Activated T-cell treated with anti-CD3 and anti-CD28 coated beads for 48 hours (primary cell): Measurements from ENCODE around the gene CCL8.

Experiments
- DNase-seq: peaks from one replicate; pipeline ENCODE4 v3.0.0-alpha.2; 2020; ENCODE audit warnings: low read depth

The CCL8 gene

GRCh38 chr17:34319039-34319483 lies at the start of gene CCL8:
Gene CCL8, plus strand, starts transcription at chr17:34319435. Its CDS starts 67 bp downstream, at chr17:34319502.
- DNase-seq = no peak

- DNase-seq = no peak
Observed at GRCh38 chr17:34269969-34270368, 49.3 kb upstream of the CCL8 start, which contains the start of gene CCL7. Gene CCL7, plus strand, starts transcription at chr17:34270221. Its CDS starts 70 bp downstream, at chr17:34270291.

GRCh38 chr17:34275881-34276280 lies 43.4 kb upstream of the CCL8 start:
- DNase-seq = no peak

GRCh38 chr17:34276826-34277225 lies 42.4 kb upstream of the CCL8 start:
- DNase-seq = no peak

- DNase-seq = no peak
Observed at GRCh38 chr17:34283571-34283970, 35.7 kb upstream of the CCL8 start.

GRCh38 chr17:34285286-34285792 lies 33.9 kb upstream of the CCL8 start, which contains the start of gene CCL11:
Gene CCL11, plus strand, starts transcription at chr17:34285742. Its CDS starts 67 bp downstream, at chr17:34285809.
- DNase-seq = no peak

- DNase-seq = no peak
Observed at GRCh38 chr17:34287875-34288274, 31.4 kb upstream of the CCL8 start.

- no peak for DNase-seq
Observed at GRCh38 chr17:34290586-34290985, 28.6 kb upstream of the CCL8 start.

GRCh38 chr17:34291721-34292348 lies 27.4 kb upstream of the CCL8 start:
- no peak for DNase-seq

- DNase-seq = no peak
Observed at GRCh38 chr17:34299027-34299426, 20.2 kb upstream of the CCL8 start.

GRCh38 chr17:34299956-34300577 lies 19.2 kb upstream of the CCL8 start:
- no peak for DNase-seq

GRCh38 chr17:34300652-34301370 lies 18.4 kb upstream of the CCL8 start:
- no peak for DNase-seq

- DNase-seq = no peak
Observed at GRCh38 chr17:34301986-34302385, 17.2 kb upstream of the CCL8 start.

- DNase-seq = no peak
Observed at GRCh38 chr17:34302636-34303035, 16.6 kb upstream of the CCL8 start.

GRCh38 chr17:34303606-34304005 lies 15.6 kb upstream of the CCL8 start:
- DNase-seq = no peak

- no peak for DNase-seq
Observed at GRCh38 chr17:34305061-34305460, 14.2 kb upstream of the CCL8 start.

GRCh38 chr17:34305606-34306005 lies 13.6 kb upstream of the CCL8 start:
- no peak for DNase-seq

- DNase-seq = no peak
Observed at GRCh38 chr17:34306466-34306865, 12.8 kb upstream of the CCL8 start.

GRCh38 chr17:34307110-34307509 lies 12.1 kb upstream of the CCL8 start:
- DNase-seq = no peak

GRCh38 chr17:34308371-34308770 lies 10.9 kb upstream of the CCL8 start:
- DNase-seq = no peak

- no peak for DNase-seq
Observed at GRCh38 chr17:34311291-34311690, 7.9 kb upstream of the CCL8 start.

- DNase-seq = no peak
Observed at GRCh38 chr17:34312080-34312479, 7.2 kb upstream of the CCL8 start.

- DNase-seq = no peak
Observed at GRCh38 chr17:34313164-34313563, 6.1 kb upstream of the CCL8 start.
